Tibial nerve (tissue), 4 donors: Measurements from ENCODE around the gene EIF5A. TPM values are rescaled to one million over a fixed set of nuclear protein-coding genes. Genes with fewer than 3 reads are reported as not detected.

Experiments used
- DNase-seq, 2 donors: peaks; one replicate each; pipeline ENCODE4 v3.0.0-alpha.2; 2019; ENCODE audit warnings: low spot score in 2 of 2
- H3K27ac ChIP-seq, 4 donors: fragments of 200-600 bp; sonication (generic) in 3 of 4; one replicate each; pipeline ENCODE4 v1.5.1; 2017 to 2019; ENCODE audit warnings: mild to moderate bottlenecking in 1 of 4
- H3K27me3 ChIP-seq, 2 donors: fragments of 200-600 bp; sonication (generic) in 1 of 2; one replicate each; pipeline versions ENCODE4 v1.5.1 to v1.6.0; 2017 to 2019
- H3K36me3 ChIP-seq, 3 donors: fragments of 200-600 bp; sonication (generic); one replicate each; pipeline ENCODE4 v1.5.1; 2018 to 2019
- H3K4me1 ChIP-seq, 4 donors: fragments of 200-600 bp; sonication (generic) in 3 of 4; one replicate each; pipeline ENCODE4 v1.5.1; 2017 to 2019
- H3K4me3 ChIP-seq, 4 donors: fragments of 200-600 bp; sonication (generic) in 3 of 4; one replicate each; pipeline ENCODE4 v1.5.1; 2017 to 2019; ENCODE audit warnings: mild to moderate bottlenecking in 1 of 4, moderate library complexity in 1 of 4
- H3K9me3 ChIP-seq, 4 donors: fragments of 200-600 bp; sonication (generic) in 3 of 4; one replicate each; pipeline ENCODE4 v1.5.1; 2017 to 2019
- EP300 ChIP-seq, 2 donors: sonication (generic); formaldehyde crosslinking; IDR thresholded peaks; one replicate each; pipeline ENCODE4 v1.6.1; 2017; ENCODE audit warnings: antibody characterized with exemption in 2 of 2, mild to moderate bottlenecking in 1 of 2
- POLR2A ChIP-seq, 2 donors: fragments of 450-650 bp; IDR thresholded peaks; one replicate each; pipeline ENCODE4 v1.6.1; 2017; ENCODE audit warnings: antibody characterized with exemption in 2 of 2, mild to moderate bottlenecking in 2 of 2, moderate library complexity in 2 of 2
- WGBS, 2 donors: methylation state at CpG; one replicate each; pipeline ENCODE4 v1.1.5; 2018; 5-methylcytosine and 5-hydroxymethylcytosine counted together
- total RNA-seq, 4 donors: library from RNA; depleted of rRNA; stranded (reverse); fragments of >200 nt; gene quantifications; one replicate each; pipeline ENCODE4 v1.1.0, GENCODE V29; 2016
- TF ChIP-seq, protein P1 (sequence below), 5 experiments: fragments of 200-600 bp in 3 of 5; fragments of 450-650 bp in 2 of 5; sonication (generic) in 3 of 5; IDR thresholded peaks; one replicate each; pipeline ENCODE4 v1.5.1; 2016 to 2019; ENCODE audit warnings: antibody characterized with exemption in 5 of 5, mild to moderate bottlenecking in 3 of 5, moderate library complexity in 2 of 5

EIF5A gene
- total RNA-seq, 4 donors from 2014 or later = 106 to 278 (median 132) TPM

- TF ChIP-seq POLR2A (IDR thresholded peaks at IDR 0.05) = no peak
- TF ChIP-seq, protein P1, sequence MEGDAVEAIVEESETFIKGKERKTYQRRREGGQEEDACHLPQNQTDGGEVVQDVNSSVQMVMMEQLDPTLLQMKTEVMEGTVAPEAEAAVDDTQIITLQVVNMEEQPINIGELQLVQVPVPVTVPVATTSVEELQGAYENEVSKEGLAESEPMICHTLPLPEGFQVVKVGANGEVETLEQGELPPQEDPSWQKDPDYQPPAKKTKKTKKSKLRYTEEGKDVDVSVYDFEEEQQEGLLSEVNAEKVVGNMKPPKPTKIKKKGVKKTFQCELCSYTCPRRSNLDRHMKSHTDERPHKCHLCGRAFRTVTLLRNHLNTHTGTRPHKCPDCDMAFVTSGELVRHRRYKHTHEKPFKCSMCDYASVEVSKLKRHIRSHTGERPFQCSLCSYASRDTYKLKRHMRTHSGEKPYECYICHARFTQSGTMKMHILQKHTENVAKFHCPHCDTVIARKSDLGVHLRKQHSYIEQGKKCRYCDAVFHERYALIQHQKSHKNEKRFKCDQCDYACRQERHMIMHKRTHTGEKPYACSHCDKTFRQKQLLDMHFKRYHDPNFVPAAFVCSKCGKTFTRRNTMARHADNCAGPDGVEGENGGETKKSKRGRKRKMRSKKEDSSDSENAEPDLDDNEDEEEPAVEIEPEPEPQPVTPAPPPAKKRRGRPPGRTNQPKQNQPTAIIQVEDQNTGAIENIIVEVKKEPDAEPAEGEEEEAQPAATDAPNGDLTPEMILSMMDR (IDR thresholded peaks at IDR 0.05) = no peak
- TF ChIP-seq EP300 (IDR thresholded peaks at IDR 0.05) = no peak
- H3K27me3 ChIP-seq = peaks cover 0 to 15% of the 10 kb centered on the region in 2 donors
- H3K36me3 ChIP-seq = peaks cover 0 to 33% (median 0%) of the 10 kb centered on the region in 3 donors
- no peaks in the 10 kb centered on the region for H3K9me3 ChIP-seq
- DNase-seq = no peak
- peak within 1 kb of the TSS; percentile 77 to 91 (median 79) for H3K4me3 ChIP-seq
- peak within 1 kb of the TSS; percentile 78 to 97 (median 86) for H3K27ac ChIP-seq
- peaks cover 0 to 30% (median 14%) of the 10 kb centered on the region in 4 donors for H3K4me1 ChIP-seq
- 1 to 2% methylated on average over 23 to 34 of the region's 50 CpGs for WGBS, 2 donors
These were observed 21.5 kb downstream of the EIF5A start, which contains the start of gene NEURL4 for GRCh38 chr17:7328840-7329373. Gene NEURL4 (minus strand): TSS chr17:7329335. CDS start chr17:7329312, 23 bp downstream.

DNA sequence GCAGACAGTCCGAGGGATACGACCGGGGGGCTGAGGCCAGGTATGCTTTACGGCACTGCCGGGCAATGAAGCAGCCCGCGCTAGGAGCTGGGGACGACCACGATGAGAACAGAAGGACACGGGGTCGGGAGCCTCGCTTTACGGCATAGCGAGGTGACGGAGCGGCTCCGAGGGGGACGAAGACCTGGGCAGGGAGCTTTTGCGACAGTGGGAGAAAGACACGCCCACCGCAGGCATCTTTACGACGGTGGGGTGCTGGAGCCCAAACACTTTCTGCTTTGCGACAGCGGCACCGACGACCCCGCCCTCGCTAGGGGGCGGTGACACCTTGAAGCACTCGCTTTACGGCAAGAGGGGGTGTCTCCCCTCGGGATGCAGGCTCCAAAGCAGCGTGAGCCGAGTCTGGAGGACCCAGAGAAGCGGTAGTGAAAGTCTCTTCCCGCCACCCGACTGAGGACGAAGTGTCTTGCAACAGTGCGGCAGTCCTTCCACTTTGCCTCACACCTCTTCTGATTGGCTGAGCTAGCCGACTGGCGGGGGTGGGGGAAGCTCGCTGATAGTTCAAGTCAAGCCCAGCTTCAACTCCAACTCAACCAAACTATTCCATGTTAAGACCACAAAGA, 22.1 kb downstream of the EIF5A start:
- WGBS, 2 donors = 0% methylated on average over 26 to 37 of the region's 43 CpGs
- no peaks in the 10 kb centered on the region for H3K9me3 ChIP-seq
- DNase-seq = peak; percentile 96 to 97
- peak; percentile 77 to 85 for TF ChIP-seq POLR2A (IDR thresholded peaks at IDR 0.05)
- TF ChIP-seq EP300 (IDR thresholded peaks at IDR 0.05) = peak; percentile 52 to 98
- TF ChIP-seq, protein P1 (IDR thresholded peaks at IDR 0.05) = peak in 3 of 5 experiments; percentile 4 to 40 (median 24)
- H3K36me3 ChIP-seq = peaks cover 0 to 27% (median 0%) of the 10 kb centered on the region in 3 donors
- H3K4me3 ChIP-seq = peak overlapping the region; percentile 77 to 91 (median 79)
- peaks cover 0 to 21% of the 10 kb centered on the region in 2 donors for H3K27me3 ChIP-seq
- peaks cover 0 to 30% (median 14%) of the 10 kb centered on the region in 4 donors for H3K4me1 ChIP-seq
- peak overlapping the region; percentile 78 to 97 (median 86) for H3K27ac ChIP-seq

- H3K27me3 ChIP-seq = peaks cover 0 to 27% of the 10 kb centered on the region in 2 donors
- H3K36me3 ChIP-seq = peaks cover 0 to 21% (median 0%) of the 10 kb centered on the region in 3 donors
- TF ChIP-seq, protein P1 (IDR thresholded peaks at IDR 0.05) = no peak
- TF ChIP-seq POLR2A (IDR thresholded peaks at IDR 0.05) (no peak), EP300 (IDR thresholded peaks at IDR 0.05) (no peak)
- DNase-seq = peak; percentile 54 to 61
- H3K4me1 ChIP-seq = peaks cover 0 to 30% (median 14%) of the 10 kb centered on the region in 4 donors
- peak overlapping the region; percentile 78 to 97 (median 86) for H3K27ac ChIP-seq
- H3K4me3 ChIP-seq = peak overlapping the region; percentile 77 to 91 (median 79)
- WGBS, 2 donors = 0 to 1% methylated on average over 15 to 16 of the region's 34 CpGs
- no peaks in the 10 kb centered on the region for H3K9me3 ChIP-seq
These were observed 22.7 kb downstream of the EIF5A start for GRCh38 chr17:7329997-7330637.

- H3K36me3 ChIP-seq = peaks cover 0 to 16% (median 0%) of the 10 kb centered on the region in 3 donors
- peak overlapping the region; percentile 77 to 91 (median 79) for H3K4me3 ChIP-seq
- 48 to 83% methylated on average over 9 to 13 of the region's 13 CpGs for WGBS, 2 donors
- peaks cover 0 to 32% of the 10 kb centered on the region in 2 donors for H3K27me3 ChIP-seq
- no peaks in the 10 kb centered on the region for H3K9me3 ChIP-seq
- H3K4me1 ChIP-seq = peaks cover 0 to 30% (median 14%) of the 10 kb centered on the region in 4 donors
- TF ChIP-seq EP300 (IDR thresholded peaks at IDR 0.05) (no peak), POLR2A (IDR thresholded peaks at IDR 0.05) (no peak)
- TF ChIP-seq, protein P1 (IDR thresholded peaks at IDR 0.05) = no peak
- DNase-seq = no peak
- peak overlapping the region; percentile 78 to 97 (median 86) for H3K27ac ChIP-seq
These were observed 23.2 kb downstream of the EIF5A start for GRCh38 chr17:7330638-7331015.
